ENCODE data around the gene RPL22L1. TPM values are rescaled to one million over a fixed set of nuclear protein-coding genes. Genes with fewer than 3 reads are reported as not detected.

RPL22L1 gene
- total and polyA plus RNA-seq, 2 of the 4 experiments (the other 2 are of a cell fraction), result 37.1 to 92.0 TPM

GRCh38 chr3:170908235-170909116, 38.5 kb upstream of the RPL22L1 start, which contains the start of gene EIF5A2 (continued):
- TF ChIP-seq ELK1 (IDR thresholded peaks at IDR 0.05; ENCODE audit: borderline replicate concordance, low read depth, low read length), result no peak
